ENCODE results near the gene NAA16.

NAA16 gene

DNA sequence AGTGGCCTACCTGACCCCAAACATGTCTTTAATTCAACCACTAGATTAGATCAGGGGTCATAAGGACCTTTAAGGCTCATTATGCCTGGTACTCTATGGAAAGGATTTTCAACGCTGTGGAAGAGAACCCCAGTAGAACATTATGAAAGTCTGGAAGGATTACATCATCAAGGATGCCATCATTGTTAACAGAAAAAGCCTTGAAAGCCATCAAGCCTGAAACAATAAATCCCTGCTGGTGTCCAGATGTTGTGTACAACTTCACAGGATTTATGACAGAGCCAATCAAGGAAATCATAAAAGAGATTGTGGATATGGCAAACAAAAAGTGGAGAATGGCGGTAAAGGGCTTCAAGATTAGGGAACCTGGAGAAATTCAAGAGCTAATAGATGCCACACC is 59.7 kb downstream of the NAA16 start:
- TF ChIP-seq, protein P1, sequence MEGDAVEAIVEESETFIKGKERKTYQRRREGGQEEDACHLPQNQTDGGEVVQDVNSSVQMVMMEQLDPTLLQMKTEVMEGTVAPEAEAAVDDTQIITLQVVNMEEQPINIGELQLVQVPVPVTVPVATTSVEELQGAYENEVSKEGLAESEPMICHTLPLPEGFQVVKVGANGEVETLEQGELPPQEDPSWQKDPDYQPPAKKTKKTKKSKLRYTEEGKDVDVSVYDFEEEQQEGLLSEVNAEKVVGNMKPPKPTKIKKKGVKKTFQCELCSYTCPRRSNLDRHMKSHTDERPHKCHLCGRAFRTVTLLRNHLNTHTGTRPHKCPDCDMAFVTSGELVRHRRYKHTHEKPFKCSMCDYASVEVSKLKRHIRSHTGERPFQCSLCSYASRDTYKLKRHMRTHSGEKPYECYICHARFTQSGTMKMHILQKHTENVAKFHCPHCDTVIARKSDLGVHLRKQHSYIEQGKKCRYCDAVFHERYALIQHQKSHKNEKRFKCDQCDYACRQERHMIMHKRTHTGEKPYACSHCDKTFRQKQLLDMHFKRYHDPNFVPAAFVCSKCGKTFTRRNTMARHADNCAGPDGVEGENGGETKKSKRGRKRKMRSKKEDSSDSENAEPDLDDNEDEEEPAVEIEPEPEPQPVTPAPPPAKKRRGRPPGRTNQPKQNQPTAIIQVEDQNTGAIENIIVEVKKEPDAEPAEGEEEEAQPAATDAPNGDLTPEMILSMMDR (IDR thresholded peaks at IDR 0.05; ENCODE audit: borderline replicate concordance, control extremely low read depth, extremely low read depth, insufficient read depth, missing control alignments), result no peak
- no peak for DNase-seq (ENCODE audit: low spot score)
- in situ Hi-C loops (cut with MboI; ENCODE audit: low sequenced_read_pairs, unreplicated experiment), result no loop called here

DNA sequence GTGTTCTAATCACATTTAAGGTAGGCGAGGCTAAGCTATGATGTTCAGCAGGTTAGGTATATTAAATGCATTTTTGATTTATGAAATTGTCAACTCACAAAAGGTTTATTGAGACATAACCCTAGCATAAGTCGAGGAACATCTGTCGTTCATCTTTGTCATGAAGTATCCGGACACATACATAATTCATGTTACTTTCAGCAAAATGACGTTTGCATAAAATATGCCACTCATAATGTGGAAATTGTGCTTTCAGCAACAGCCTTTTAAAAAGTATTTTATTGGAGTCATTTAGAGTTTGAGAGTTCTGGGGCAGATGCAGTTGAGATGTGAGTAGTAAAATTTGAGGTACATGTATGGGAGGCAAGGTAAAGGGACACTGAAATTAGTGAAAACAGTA is 66.4 kb downstream of the NAA16 start:
- TF ChIP-seq, protein P1 (IDR thresholded peaks at IDR 0.05; ENCODE audit: borderline replicate concordance, control extremely low read depth, extremely low read depth, insufficient read depth, missing control alignments), result no peak
- in situ Hi-C loops (cut with MboI; ENCODE audit: low sequenced_read_pairs, unreplicated experiment), result no loop called here
- no peak for DNase-seq (ENCODE audit: low spot score)

DNA sequence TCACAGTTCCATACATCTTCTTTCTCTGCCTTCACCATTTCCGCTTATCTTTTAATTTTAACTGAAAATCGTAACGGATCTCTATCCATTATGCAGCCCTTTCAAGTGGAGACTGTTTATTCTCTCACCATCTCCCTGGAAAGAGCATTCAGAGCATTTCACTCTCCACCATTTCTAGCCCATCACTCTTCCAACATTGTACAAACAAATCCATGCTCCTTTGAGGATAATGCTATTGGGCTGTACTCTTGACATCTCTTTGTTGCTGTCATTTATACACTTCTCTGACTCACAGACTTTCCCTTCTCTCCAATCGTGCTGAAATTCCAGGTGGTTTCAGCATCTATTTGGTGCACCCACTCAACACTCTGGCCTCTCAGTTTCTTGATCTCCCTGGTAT is 71.4 kb downstream of the NAA16 start:
- TF ChIP-seq, protein P1 (IDR thresholded peaks at IDR 0.05; ENCODE audit: borderline replicate concordance, control extremely low read depth, extremely low read depth, insufficient read depth, missing control alignments), result no peak
- in situ Hi-C loops (cut with MboI; ENCODE audit: low sequenced_read_pairs, unreplicated experiment), result no loop called here
- DNase-seq (ENCODE audit: low spot score), result no peak

DNA sequence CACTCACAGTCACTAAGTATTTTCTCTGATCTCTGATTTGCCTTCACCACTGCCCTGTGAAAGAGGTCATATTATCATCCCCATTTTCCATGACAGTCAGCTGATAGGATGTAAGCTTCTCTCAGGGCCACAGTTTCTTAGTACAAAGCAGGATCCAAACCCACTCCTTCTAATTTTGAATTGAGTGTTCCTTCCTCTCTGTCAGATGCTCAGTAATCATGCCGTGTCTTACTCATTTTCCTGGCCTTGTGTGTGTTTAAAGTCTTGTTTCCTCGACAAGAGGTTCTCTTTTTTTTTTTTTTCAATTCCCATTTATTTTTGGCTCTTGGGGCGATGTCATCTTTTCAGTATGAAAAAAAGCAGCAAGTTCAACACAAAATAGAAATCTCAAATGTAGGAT is 72.3 kb downstream of the NAA16 start:
- TF ChIP-seq, protein P1 (IDR thresholded peaks at IDR 0.05; ENCODE audit: borderline replicate concordance, control extremely low read depth, extremely low read depth, insufficient read depth, missing control alignments), result no peak
- in situ Hi-C loops (cut with MboI; ENCODE audit: low sequenced_read_pairs, unreplicated experiment), result no loop called here
- no peak for DNase-seq (ENCODE audit: low spot score)

DNA sequence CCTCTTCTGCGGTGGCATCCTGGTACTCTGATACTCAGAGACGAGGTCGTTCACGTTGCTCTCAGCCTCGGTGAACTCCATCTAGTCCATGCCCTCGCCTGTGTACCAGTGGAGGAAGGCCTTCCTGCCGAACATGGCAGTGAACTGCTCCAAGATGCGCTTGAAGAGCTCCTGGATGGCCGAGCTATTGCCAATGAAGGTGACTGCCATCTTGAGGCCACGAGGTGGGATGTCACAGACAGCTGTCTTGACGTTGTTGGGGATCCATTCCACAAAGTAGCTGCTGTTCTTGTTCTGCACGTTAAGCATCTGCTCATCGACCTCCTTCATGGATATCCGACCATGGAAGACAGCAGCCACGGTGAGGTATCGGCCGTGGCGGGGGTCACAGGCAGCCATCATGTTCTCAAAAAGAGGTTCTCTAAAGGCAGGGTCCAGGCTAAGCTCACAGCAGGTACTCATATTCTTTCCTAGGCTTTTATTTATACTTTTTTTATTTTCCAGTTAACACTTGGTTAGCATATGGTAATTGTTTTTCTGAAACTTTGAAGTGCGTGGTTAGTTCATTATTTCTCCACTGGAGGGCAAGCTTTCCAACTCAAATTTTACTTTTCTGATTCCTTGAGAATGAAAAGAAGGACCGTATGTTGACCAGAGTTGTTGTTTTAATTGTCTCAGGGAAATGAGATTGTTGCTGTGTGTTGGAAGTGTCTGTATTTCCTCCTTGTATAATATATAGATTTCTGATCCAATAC is 73.9 kb downstream of the NAA16 start:
- in situ Hi-C loops (cut with MboI; ENCODE audit: low sequenced_read_pairs, unreplicated experiment), result no loop called here
- DNase-seq (ENCODE audit: low spot score), result no peak
- TF ChIP-seq, protein P1 (IDR thresholded peaks at IDR 0.05; ENCODE audit: borderline replicate concordance, control extremely low read depth, extremely low read depth, insufficient read depth, missing control alignments), result no peak

DNA sequence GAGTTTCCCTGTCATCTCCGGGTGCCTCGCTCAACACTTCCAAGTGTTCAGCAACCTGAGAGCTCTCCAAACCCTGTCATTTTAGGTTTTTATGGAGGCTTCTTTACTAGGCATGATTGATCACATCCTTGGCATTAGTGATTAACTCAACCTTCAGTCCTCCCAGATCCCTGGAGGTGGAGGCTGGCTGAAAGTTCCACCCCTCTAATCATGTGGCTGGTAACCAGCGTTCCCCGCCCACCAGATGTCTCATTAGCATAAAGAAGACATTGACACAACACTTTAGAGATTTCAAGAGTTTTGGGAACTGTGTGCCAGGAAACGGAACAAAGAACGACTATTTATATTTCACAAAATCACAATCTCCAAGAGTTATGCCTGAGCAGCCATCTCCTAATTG is 75.1 kb downstream of the NAA16 start:
- no peak for DNase-seq (ENCODE audit: low spot score)
- in situ Hi-C loops (cut with MboI; ENCODE audit: low sequenced_read_pairs, unreplicated experiment), result no loop called here
- TF ChIP-seq, protein P1 (IDR thresholded peaks at IDR 0.05; ENCODE audit: borderline replicate concordance, control extremely low read depth, extremely low read depth, insufficient read depth, missing control alignments), result no peak

Data from GM13976 (cell line).